Stimulated activated naive CD8-positive, alpha-beta T cell treated with anti-CD3 and anti-CD28 coated beads, Interleukin-15, Interleukin-2, amounts not matched to agents 100 U/mL and 50 U/mL, for 24 hours (primary cell): ENCODE measurements around the gene TRMT61A.

ENCODE experiments used
- ATAC-seq: fragments of 150-1000 bp; cut with Tn5 transposase; one replicate; pipeline ENCODE4 v1.10.0; 2021
- DNase-seq: peaks from one replicate; pipeline ENCODE4 v3.0.0; 2021

Gene TRMT61A

DNA sequence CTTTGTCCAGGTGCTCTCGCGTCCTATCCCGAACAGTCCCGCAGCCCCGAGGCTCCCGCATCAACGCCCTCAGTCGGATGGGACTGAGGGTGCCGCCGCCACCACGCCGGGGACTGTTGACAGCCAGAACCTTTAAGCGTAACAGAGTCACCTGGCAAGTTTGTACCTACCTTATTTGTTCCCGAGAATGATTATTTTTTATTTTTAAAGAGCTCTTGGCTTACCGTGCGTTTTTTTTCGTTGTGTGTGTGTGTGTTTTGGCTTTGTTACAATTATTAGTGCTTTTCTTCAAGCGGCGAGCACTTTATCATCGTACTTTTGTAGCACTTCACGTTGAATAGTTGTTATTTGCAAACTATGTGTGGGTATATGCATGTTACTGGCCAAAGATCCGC is 34.2 kb downstream of the TRMT61A start:
- DNase-seq: no peak
- no peak for ATAC-seq

DNA sequence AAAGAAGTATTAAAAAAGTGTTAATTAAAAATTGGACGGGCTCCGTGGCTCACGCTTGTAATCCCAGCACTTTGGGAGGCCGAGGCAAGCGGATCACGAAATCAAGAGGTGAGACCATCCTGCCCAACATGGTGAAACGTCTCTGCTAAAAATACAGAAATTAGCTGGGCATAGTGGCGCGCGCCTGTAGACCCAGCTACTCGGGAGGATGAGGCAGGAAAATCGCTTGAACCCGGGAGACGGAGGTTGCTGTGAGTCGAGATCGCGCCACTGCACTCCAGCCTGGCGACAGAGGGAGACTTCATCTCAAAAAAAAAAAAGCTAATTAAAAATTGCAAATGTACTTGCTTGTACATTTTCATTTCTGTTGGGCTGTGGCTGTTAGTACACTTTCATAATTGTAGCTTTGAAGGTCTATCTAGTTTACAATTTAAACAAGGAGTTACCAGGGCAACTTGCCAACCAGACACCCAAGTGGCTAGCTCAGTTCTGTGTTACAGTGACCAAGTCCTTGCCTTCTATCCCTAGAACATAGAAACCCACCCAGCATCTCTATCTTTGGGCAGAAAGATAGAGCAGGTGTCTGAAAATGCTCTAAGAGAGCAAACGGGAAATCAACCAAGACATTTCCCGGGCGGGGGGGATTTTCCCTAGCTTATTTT is 35.0 kb downstream of the TRMT61A start:
- ATAC-seq (no peak), DNase-seq (no peak)

DNA sequence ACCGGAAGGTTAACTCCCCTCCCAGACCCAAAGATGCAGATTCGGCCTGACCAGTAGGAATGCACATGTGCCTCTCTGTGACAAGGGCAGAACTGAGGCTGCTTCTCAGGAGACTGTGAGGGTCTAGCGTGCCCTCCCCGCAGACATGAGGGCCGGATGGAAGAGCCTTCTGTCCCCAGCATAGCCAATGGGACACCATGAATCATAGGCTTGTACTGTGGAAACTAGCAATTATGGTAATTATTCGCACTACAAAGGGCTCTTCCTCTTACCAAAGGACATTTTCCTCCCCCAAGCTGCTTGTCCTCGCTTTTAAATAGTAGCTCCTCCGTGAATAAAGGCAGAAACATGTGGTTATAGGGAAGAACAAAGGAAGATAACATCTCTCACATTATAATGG is 40.0 kb downstream of the TRMT61A start:
- no peak for DNase-seq
- ATAC-seq: no peak

DNA sequence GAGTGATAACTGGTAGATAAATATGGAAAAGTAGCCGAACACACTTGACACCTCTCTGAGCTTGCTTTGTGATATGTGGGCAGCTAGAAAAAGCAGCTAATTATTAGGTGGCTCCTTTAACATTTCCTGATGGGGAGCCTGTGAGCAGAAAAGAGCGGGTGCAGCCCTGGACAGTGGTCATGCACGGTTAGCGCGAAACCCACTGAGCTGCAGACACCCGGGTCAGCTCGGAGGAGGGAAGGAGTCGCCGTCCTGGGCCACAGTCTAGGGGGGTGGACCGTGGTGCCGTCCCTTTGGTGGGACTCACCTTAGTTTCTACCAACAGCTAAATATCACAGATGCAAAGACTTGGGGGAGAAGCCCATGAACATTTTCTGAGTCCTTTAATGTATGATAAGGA is 40.4 kb downstream of the TRMT61A start:
- ATAC-seq: no peak
- no peak for DNase-seq

DNA sequence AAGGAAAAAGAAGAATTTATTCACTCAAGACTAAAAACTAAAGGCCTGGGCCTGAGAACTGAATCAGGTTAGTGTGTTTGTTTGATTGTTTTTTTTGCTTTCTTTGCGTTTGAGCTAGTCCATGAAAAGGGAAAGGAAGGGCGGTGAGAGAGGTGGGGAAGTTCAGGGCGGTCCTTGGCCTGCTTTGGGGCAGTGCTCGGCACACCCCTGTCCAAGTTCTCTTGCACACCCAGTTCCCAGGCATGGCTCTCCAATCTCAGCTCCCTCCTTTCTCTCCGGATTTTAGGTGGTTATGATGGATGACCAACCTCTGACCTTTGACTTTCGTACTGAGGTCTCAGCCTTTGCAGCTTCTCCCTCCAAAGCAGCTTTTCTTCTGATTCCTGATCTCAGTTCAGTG is 45.1 kb downstream of the TRMT61A start:
- ATAC-seq (no peak), DNase-seq (no peak)

DNA sequence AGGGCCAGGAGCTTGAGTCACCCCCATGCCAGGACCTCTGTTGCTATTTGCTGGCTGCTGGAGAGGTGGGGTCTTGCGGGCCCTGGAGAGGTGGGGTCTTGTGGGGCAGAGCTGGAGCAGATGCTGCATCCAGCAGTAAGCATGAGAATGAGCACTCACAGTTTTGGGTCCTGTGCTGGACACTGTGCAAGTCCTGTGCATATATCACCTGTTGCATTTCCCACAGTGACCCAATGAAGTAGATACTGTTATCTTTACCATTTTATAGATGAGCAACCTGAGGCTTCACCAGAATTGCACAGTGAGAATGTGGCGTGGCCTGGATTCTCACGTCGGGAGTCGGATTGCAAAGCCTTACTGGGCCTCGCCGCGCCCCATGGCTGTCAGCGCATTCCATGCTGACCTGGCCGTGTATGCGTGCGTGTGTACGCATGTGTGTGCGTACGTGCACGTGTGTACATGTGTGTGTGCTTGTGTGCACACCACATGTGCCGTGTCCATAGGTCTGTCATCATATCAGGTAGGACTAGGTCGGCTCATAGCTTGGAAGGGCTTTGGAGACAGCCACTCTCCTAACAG is 45.8 kb downstream of the TRMT61A start:
- ATAC-seq (peak; percentile 23), DNase-seq (no peak)

DNA sequence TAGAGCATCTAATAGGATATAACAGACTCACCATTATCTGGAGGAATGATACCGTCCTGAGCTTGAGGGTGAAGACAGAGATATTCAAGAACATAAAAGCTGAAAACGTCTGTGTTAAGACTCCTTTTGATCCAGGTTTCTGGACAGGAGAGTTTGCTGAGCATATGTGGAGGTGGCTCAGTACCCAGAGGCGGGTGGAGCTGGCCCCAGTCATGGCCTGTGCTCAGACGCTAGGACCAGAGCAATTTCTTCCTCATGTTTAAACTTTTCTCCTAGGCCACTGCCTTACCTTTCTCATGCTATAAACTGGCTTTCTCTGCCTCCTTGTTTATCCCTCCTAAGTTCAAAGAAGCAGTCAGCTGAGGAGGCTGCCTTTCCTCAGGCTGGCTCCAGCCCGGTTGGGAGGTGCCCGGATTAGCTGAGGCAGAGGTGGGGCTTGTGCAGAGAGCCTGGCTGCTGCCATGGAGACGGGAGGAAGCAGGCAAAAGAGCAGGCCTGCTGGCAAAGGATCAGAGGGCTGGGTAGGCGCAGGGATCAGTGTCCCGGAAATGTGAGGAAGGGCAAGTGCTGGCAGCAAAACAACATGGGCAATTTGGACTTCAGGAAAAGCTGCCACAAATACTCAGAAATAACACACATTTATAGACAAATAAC is 47.5 kb downstream of the TRMT61A start:
- no peak for DNase-seq

DNA sequence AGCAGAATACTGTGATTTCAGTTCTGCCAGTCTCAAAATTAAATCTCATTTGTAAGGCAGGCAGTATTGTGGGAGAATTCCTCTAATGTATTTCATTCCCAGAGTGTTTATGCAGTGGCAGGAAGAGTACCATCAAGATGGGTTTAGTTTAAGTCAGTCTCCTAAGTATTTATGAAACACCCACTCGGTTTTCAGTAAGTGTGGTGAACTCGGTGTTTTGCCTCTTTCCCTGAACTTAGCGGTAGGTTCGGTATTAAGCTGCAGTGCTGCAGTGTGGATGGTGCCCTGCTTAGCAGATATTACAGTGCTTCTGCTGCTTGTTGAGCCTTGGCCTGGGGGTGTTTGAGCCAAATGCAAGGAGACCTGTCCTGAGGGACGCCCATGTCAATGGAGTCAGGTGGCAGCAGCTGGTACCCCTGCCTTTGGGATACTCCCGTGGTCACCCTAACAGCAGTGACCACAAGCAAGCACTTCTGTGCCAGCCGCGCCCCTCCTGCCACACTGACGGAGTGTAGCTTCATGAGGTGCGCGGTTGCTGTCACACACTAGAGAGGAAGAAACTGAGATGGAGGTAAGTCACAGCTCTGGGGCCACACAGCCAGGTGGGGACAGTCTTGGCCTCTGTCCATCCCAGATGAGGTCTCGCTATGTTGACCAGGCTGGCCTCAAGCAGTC is 49.5 kb downstream of the TRMT61A start:
- no peak for ATAC-seq
- DNase-seq: no peak

More for the DNA sequence above, 47.5 kb downstream of the TRMT61A start:
- ATAC-seq: no peak

DNA sequence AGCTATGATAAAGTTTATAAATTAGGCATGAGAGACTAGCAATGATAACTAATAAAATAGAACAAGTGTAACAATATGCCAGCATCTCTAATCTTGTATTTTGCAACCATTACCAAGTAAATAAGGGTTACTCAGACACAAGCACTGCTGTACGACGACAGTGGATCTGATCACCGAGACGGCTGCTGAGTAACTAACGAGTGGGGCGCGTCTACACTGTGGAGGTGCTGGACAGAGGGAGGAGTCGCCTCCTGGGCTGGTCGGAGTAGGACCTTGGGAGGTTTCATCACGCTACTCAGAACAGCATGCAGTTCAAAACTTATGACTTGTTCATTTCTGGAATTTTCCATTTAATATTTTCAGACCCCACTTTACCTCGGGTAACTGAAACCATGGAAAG is 52.2 kb downstream of the TRMT61A start:
- ATAC-seq: no peak
- no peak for DNase-seq

DNA sequence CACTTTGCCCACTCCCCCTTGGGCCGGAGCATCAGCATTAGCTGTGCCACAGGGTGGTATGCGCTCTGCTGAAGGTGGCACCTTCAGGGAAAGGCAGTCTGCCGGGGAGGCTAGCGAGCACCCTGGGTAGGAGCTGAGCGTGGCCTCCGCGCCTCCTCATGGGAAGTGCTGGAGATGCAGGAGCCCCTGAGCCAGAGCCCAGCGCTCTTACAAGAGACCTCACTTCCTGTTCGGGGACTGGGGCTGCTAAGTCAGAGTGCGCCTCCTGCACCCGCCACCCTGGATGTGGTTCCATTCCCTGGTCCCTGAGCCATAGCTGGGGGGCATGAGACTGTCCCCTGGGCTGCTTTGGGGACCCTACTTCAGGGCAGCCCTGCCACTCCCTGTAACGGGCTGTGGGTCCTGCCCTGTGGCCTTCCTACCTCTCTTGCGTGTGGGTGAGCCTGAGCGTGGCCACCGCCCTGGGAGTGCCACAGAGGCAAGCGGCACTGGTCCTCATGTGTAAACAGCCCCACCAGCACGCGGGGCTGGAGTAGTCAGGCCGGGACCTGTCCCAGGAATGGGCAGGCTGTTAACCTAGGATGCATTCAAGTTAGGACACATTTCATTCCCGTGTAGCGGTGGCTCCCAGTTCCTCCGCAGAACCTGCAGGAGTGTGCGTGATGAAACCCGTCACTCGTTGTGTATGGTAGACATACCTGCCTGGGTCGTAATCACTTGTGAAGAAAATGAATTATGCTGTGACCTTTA is 53.1 kb downstream of the TRMT61A start:
- no peak for ATAC-seq
- DNase-seq: no peak

DNA sequence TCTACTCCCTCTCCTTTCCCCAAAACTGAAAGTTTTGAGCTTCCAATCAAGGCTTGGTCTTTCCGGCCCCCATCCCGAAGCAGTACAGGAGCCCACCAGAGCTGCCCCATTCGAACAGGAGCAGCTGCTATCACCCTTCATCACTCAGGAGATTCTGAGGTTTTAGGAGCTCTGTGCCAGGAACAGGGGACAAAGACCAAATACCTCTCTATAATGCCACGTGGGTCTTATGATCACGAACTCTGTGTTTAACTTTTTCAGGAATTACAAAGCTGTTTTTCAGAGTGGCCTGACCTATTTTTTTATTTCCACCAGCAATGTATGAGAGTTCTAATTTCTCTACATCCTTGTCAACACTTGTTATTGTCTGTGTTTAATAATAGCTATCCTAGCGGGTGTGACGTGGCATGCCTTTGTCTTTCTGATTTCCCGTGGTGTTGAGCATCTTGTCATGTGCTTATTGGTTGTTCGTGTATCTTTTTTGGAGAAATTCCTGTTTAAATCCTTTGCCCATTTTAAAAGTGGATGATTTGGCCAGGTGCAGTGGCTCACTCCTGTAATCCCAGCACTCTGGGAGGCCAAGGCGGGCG is 55.4 kb downstream of the TRMT61A start:
- ATAC-seq (no peak), DNase-seq (no peak)
